ENCODE measurements around the gene RAB12.
"Not testable (repeated sequence)": the region's sequence is repeated elsewhere in the genome, so short reads cannot be mapped to it uniquely, and the experiment has no call there.

The RAB12 gene

GRCh38 chr18:8651478-8652261, 42.4 kb downstream of the RAB12 start:
- not testable (repeated sequence) for DNase-seq

GRCh38 chr18:8654503-8655451, 45.5 kb downstream of the RAB12 start:
- DNase-seq: no peak

GRCh38 chr18:8656232-8656631, 47.0 kb downstream of the RAB12 start:
- no peak for DNase-seq

GRCh38 chr18:8657050-8657820, 48.0 kb downstream of the RAB12 start:
- no peak for DNase-seq

GRCh38 chr18:8657873-8658470, 48.7 kb downstream of the RAB12 start:
- DNase-seq: no peak

GRCh38 chr18:8658858-8659485, 49.7 kb downstream of the RAB12 start:
- DNase-seq: no peak

- DNase-seq: no peak
Observed at GRCh38 chr18:8659609-8660242, 50.5 kb downstream of the RAB12 start.

- DNase-seq: no peak
Observed at GRCh38 chr18:8660316-8660715, 51.1 kb downstream of the RAB12 start.

GRCh38 chr18:8661754-8662559, 52.7 kb downstream of the RAB12 start:
- peak; percentile 45 for DNase-seq

- no peak for DNase-seq
Observed at GRCh38 chr18:8662560-8663255, 53.5 kb downstream of the RAB12 start.

GRCh38 chr18:8667846-8668245, 58.6 kb downstream of the RAB12 start:
- no peak for DNase-seq

GRCh38 chr18:8668381-8668780, 59.1 kb downstream of the RAB12 start:
- DNase-seq: no peak

- DNase-seq: no peak
Observed at GRCh38 chr18:8669571-8669970, 60.3 kb downstream of the RAB12 start.

- DNase-seq: no peak
Observed at GRCh38 chr18:8673256-8674209, 64.3 kb downstream of the RAB12 start.

- DNase-seq: no peak
Observed at GRCh38 chr18:8675057-8675456, 65.8 kb downstream of the RAB12 start.

GRCh38 chr18:8681196-8681595, 72.0 kb downstream of the RAB12 start:
- no peak for DNase-seq

- DNase-seq: no peak
Observed at GRCh38 chr18:8684577-8684976, 75.3 kb downstream of the RAB12 start.

- DNase-seq: no peak
Observed at GRCh38 chr18:8685141-8685913, 76.1 kb downstream of the RAB12 start.

All from left hindlimb (tissue), 1 donor.